ENCODE results near the gene RIPPLY3. TPM values are rescaled to one million over a fixed set of nuclear protein-coding genes. Genes with fewer than 3 reads are reported as not detected.
"Not testable (repeated sequence)": the region's sequence is repeated elsewhere in the genome, so short reads cannot be mapped to it uniquely, and the experiment has no call there.

The RIPPLY3 gene
- total and polyA plus RNA-seq, 5 donors from 2014 or later = not detected

- no peak overlapping the region for H3K27ac Mint-ChIP-seq
- H3K27me3 Mint-ChIP-seq = peaks cover 7% of the 10 kb centered on the region
- Histone ChIP-seq H3K9me3 (ENCODE audit: control insufficient read depth in 2 of 2, low read length in 2 of 2) (no peaks in the 10 kb centered on the region), H3K36me3 (ENCODE audit: control insufficient read depth, insufficient read depth, low read length) (no peaks in the 10 kb centered on the region), H3K4me1 (ENCODE audit: control insufficient read depth, insufficient read depth, low read length, poor library complexity, severe bottlenecking) (no peaks in the 10 kb centered on the region), H3K27me3 (ENCODE audit: control insufficient read depth, insufficient read depth, low read length) (no peaks in the 10 kb centered on the region), H3K4me3 (ENCODE audit: low read depth, low read length) (no peak overlapping the region), H3K27ac (ENCODE audit: insufficient read depth, low read length, poor library complexity, severe bottlenecking) (no peak overlapping the region)
- H3K9me3 Mint-ChIP-seq = peaks cover 0 to 3% (median 0%) of the 10 kb centered on the region in 7 donors
- H3K4me1 Mint-ChIP-seq = no peaks in the 10 kb centered on the region
- H3K36me3 Mint-ChIP-seq = no peaks in the 10 kb centered on the region
- no peak for DNase-seq
- no peak for ATAC-seq (ENCODE audit: low read depth in 2 of 2)
- no peak overlapping the region for H3K4me3 Mint-ChIP-seq
Observed at GRCh38 chr21:37032877-37033471, 26.5 kb downstream of the RIPPLY3 start.

GRCh38 chr21:37034394-37034793, 27.9 kb downstream of the RIPPLY3 start:
- not testable (repeated sequence) for ATAC-seq (ENCODE audit: low read depth in 2 of 2); H3K27me3 ChIP-seq (ENCODE audit: control insufficient read depth, insufficient read depth, low read length); H3K4me3 ChIP-seq (ENCODE audit: low read depth, low read length); H3K9me3 ChIP-seq (ENCODE audit: control insufficient read depth in 2 of 2, low read length in 2 of 2); DNase-seq; H3K9me3 Mint-ChIP-seq; H3K36me3 Mint-ChIP-seq; H3K4me1 ChIP-seq (ENCODE audit: control insufficient read depth, insufficient read depth, low read length, poor library complexity, severe bottlenecking); H3K4me3 Mint-ChIP-seq; H3K27ac ChIP-seq (ENCODE audit: insufficient read depth, low read length, poor library complexity, severe bottlenecking); H3K4me1 Mint-ChIP-seq; H3K36me3 ChIP-seq (ENCODE audit: control insufficient read depth, insufficient read depth, low read length); H3K27ac Mint-ChIP-seq
- H3K27me3 Mint-ChIP-seq = peaks cover 11% of the 10 kb centered on the region

- Histone ChIP-seq H3K4me1 (ENCODE audit: control insufficient read depth, insufficient read depth, low read length, poor library complexity, severe bottlenecking) (no peaks in the 10 kb centered on the region), H3K9me3 (ENCODE audit: control insufficient read depth in 2 of 2, low read length in 2 of 2) (no peaks in the 10 kb centered on the region), H3K27ac (ENCODE audit: insufficient read depth, low read length, poor library complexity, severe bottlenecking) (no peak overlapping the region), H3K4me3 (ENCODE audit: low read depth, low read length) (no peak overlapping the region), H3K27me3 (ENCODE audit: control insufficient read depth, insufficient read depth, low read length) (no peaks in the 10 kb centered on the region), H3K36me3 (ENCODE audit: control insufficient read depth, insufficient read depth, low read length) (no peaks in the 10 kb centered on the region)
- peaks cover 0 to 2% (median 0%) of the 10 kb centered on the region in 7 donors for H3K9me3 Mint-ChIP-seq
- H3K27ac Mint-ChIP-seq = no peak overlapping the region
- DNase-seq = no peak
- H3K4me1 Mint-ChIP-seq = no peaks in the 10 kb centered on the region
- no peak for ATAC-seq (ENCODE audit: low read depth in 2 of 2)
- no peaks in the 10 kb centered on the region for H3K36me3 Mint-ChIP-seq
- H3K27me3 Mint-ChIP-seq = peaks cover 10% of the 10 kb centered on the region
- no peak overlapping the region for H3K4me3 Mint-ChIP-seq
Observed at GRCh38 chr21:37036177-37036576, 29.7 kb downstream of the RIPPLY3 start.

DNA sequence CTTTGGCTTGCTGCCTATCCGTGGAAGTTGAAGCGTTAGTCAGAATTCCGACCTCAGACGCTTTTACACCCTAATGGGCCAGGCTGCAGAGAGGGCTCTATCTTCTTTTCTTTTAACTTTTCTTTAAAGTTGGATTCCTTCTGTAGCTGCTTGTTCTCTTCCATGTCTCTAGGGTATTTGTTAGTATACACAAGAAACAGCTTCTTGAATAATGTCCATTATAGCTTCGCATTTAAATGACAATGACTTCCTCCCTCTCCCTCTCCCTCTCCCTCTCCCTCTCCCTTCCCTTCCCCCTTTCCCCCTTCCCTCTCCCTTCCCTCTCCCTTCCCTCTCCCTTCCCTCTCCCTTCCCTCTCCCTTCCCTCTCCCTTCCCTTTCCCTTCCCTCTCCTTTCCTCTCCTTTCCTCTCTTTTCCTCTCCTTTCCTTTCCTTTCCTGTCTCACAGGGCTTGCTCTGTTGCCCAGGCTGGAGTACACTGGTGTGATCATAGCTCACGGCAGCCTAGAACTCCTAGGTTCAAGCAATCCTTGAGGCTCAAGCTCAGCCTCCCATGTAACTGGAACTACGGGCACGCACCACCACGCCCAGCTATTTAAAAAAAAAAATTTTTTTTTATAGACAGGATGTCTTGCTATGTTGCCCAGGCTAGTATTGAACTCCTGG, 33.0 kb downstream of the RIPPLY3 start:
- no peak overlapping the region for H3K27ac ChIP-seq (ENCODE audit: insufficient read depth, low read length, poor library complexity, severe bottlenecking)
- no peaks in the 10 kb centered on the region for H3K4me1 ChIP-seq (ENCODE audit: control insufficient read depth, insufficient read depth, low read length, poor library complexity, severe bottlenecking)
- no peak for ATAC-seq (ENCODE audit: low read depth in 2 of 2)
- Mint-ChIP-seq H3K27me3 (peaks cover 10% of the 10 kb centered on the region), H3K4me3 (no peak overlapping the region), H3K9me3 (peaks cover 0 to 2% (median 0%) of the 10 kb centered on the region in 7 donors), H3K4me1 (no peaks in the 10 kb centered on the region), H3K36me3 (no peaks in the 10 kb centered on the region), H3K27ac (no peak overlapping the region)
- no peak for DNase-seq
- H3K4me3 ChIP-seq (ENCODE audit: low read depth, low read length) = no peak overlapping the region
- H3K27me3 ChIP-seq (ENCODE audit: control insufficient read depth, insufficient read depth, low read length) = no peaks in the 10 kb centered on the region
- no peaks in the 10 kb centered on the region for H3K36me3 ChIP-seq (ENCODE audit: control insufficient read depth, insufficient read depth, low read length)
- no peaks in the 10 kb centered on the region for H3K9me3 ChIP-seq (ENCODE audit: control insufficient read depth in 2 of 2, low read length in 2 of 2)

GRCh38 chr21:37040212-37040611, 33.7 kb downstream of the RIPPLY3 start:
- H3K4me1 Mint-ChIP-seq = peaks cover 0 to 2% (median under 1%) of the 10 kb centered on the region in 4 donors
- no peak overlapping the region for H3K27ac Mint-ChIP-seq
- no peaks in the 10 kb centered on the region for H3K36me3 Mint-ChIP-seq
- Histone ChIP-seq H3K36me3 (ENCODE audit: control insufficient read depth, insufficient read depth, low read length) (no peaks in the 10 kb centered on the region), H3K9me3 (ENCODE audit: control insufficient read depth in 2 of 2, low read length in 2 of 2) (no peaks in the 10 kb centered on the region), H3K4me1 (ENCODE audit: control insufficient read depth, insufficient read depth, low read length, poor library complexity, severe bottlenecking) (no peaks in the 10 kb centered on the region), H3K4me3 (ENCODE audit: low read depth, low read length) (no peak overlapping the region), H3K27ac (ENCODE audit: insufficient read depth, low read length, poor library complexity, severe bottlenecking) (no peak overlapping the region), H3K27me3 (ENCODE audit: control insufficient read depth, insufficient read depth, low read length) (no peaks in the 10 kb centered on the region)
- DNase-seq (no peak), ATAC-seq (ENCODE audit: low read depth in 2 of 2) (no peak)
- peaks cover 10% of the 10 kb centered on the region for H3K27me3 Mint-ChIP-seq
- H3K9me3 Mint-ChIP-seq = peaks cover 0 to 2% (median 0%) of the 10 kb centered on the region in 7 donors
- H3K4me3 Mint-ChIP-seq = no peak overlapping the region

- DNase-seq (no peak), ATAC-seq (ENCODE audit: low read depth in 2 of 2) (no peak)
- Histone ChIP-seq H3K4me1 (ENCODE audit: control insufficient read depth, insufficient read depth, low read length, poor library complexity, severe bottlenecking) (no peaks in the 10 kb centered on the region), H3K9me3 (ENCODE audit: control insufficient read depth in 2 of 2, low read length in 2 of 2) (no peaks in the 10 kb centered on the region), H3K27me3 (ENCODE audit: control insufficient read depth, insufficient read depth, low read length) (no peaks in the 10 kb centered on the region), H3K36me3 (ENCODE audit: control insufficient read depth, insufficient read depth, low read length) (no peaks in the 10 kb centered on the region), H3K4me3 (ENCODE audit: low read depth, low read length) (no peak overlapping the region), H3K27ac (ENCODE audit: insufficient read depth, low read length, poor library complexity, severe bottlenecking) (no peak overlapping the region)
- Mint-ChIP-seq H3K4me3 (no peak overlapping the region), H3K36me3 (no peaks in the 10 kb centered on the region), H3K27me3 (peaks cover 10% of the 10 kb centered on the region), H3K4me1 (peaks cover 0 to 7% (median under 1%) of the 10 kb centered on the region in 4 donors), H3K27ac (no peak overlapping the region), H3K9me3 (peaks cover 0 to 2% (median 0%) of the 10 kb centered on the region in 7 donors)
Observed at GRCh38 chr21:37041706-37042271, 35.3 kb downstream of the RIPPLY3 start.

DNA sequence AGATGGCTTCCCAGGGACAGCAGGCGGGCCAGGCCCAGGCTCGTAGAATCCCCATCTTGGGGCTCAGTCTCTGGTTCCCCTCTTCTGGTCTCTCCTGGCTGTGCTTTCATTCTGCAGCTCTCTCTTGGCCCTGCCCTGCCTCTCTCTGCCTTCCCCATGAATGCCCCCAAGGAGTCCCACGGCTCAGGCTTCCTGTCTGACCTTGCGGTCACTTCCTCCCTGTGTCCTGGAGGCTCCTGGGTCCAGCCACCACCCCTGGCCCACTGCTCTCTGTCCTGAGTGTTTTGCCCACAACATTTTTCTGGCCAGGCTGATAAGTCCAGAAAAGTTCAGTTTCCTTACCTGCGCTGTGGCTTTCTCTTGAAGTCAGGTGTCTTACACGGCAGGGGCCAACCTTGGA, 37.3 kb downstream of the RIPPLY3 start:
- H3K36me3 ChIP-seq (ENCODE audit: control insufficient read depth, insufficient read depth, low read length) = no peaks in the 10 kb centered on the region
- H3K4me3 ChIP-seq (ENCODE audit: low read depth, low read length) = no peak overlapping the region
- H3K9me3 ChIP-seq (ENCODE audit: control insufficient read depth in 2 of 2, low read length in 2 of 2) = no peaks in the 10 kb centered on the region
- peaks cover 0 to 7% (median under 1%) of the 10 kb centered on the region in 4 donors for H3K4me1 Mint-ChIP-seq
- H3K4me3 Mint-ChIP-seq = no peak overlapping the region
- no peaks in the 10 kb centered on the region for H3K36me3 Mint-ChIP-seq
- DNase-seq = no peak
- H3K27ac Mint-ChIP-seq = no peak overlapping the region
- no peak overlapping the region for H3K27ac ChIP-seq (ENCODE audit: insufficient read depth, low read length, poor library complexity, severe bottlenecking)
- H3K9me3 Mint-ChIP-seq = peaks cover 0 to 2% (median 0%) of the 10 kb centered on the region in 7 donors
- H3K4me1 ChIP-seq (ENCODE audit: control insufficient read depth, insufficient read depth, low read length, poor library complexity, severe bottlenecking) = no peaks in the 10 kb centered on the region
- ATAC-seq (ENCODE audit: low read depth in 2 of 2) = no peak
- no peaks in the 10 kb centered on the region for H3K27me3 ChIP-seq (ENCODE audit: control insufficient read depth, insufficient read depth, low read length)
- H3K27me3 Mint-ChIP-seq = peaks cover 10% of the 10 kb centered on the region

All from CD4-positive, CD25-positive, alpha-beta regulatory T cell (primary cell).